B cell (primary cell): Measurements from ENCODE around the gene TIAM1.

Experiments used
- EZH2 ChIP-seq: IDR thresholded peaks from 2 replicates; pipeline ENCODE4 v1.6.1; 2012; ENCODE audit warnings: borderline replicate concordance, low read depth, mild to moderate bottlenecking, moderate library complexity, low read length; ENCODE audit not compliant: insufficient read depth, poor library complexity, severe bottlenecking
- TF ChIP-seq, protein P1 (sequence below): fragments of 200-600 bp; IDR thresholded peaks from one replicate; pipeline ENCODE4 v1.8.0; 2022; ENCODE audit warnings: antibody characterized with exemption, mild to moderate bottlenecking

GRCh38 chr21:31137960-31138359 is 206.1 kb downstream of the TIAM1 start:
- TF ChIP-seq, protein P1, sequence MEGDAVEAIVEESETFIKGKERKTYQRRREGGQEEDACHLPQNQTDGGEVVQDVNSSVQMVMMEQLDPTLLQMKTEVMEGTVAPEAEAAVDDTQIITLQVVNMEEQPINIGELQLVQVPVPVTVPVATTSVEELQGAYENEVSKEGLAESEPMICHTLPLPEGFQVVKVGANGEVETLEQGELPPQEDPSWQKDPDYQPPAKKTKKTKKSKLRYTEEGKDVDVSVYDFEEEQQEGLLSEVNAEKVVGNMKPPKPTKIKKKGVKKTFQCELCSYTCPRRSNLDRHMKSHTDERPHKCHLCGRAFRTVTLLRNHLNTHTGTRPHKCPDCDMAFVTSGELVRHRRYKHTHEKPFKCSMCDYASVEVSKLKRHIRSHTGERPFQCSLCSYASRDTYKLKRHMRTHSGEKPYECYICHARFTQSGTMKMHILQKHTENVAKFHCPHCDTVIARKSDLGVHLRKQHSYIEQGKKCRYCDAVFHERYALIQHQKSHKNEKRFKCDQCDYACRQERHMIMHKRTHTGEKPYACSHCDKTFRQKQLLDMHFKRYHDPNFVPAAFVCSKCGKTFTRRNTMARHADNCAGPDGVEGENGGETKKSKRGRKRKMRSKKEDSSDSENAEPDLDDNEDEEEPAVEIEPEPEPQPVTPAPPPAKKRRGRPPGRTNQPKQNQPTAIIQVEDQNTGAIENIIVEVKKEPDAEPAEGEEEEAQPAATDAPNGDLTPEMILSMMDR = no peak
- TF ChIP-seq EZH2 = no peak
